IMR-90 (cell line): ENCODE measurements around the gene CEP170.

Source experiments
- CEBPB ChIP-seq: IDR thresholded peaks from 2 replicates; pipeline ENCODE4 v1.6.1; 2012; ENCODE audit warnings: low read depth, low read length, improper control_type of control experiment
- MXI1 ChIP-seq: IDR thresholded peaks from 2 replicates; pipeline ENCODE4 v1.6.1; 2012; ENCODE audit warnings: low read depth, mild to moderate bottlenecking, low read length, moderate library complexity, borderline replicate concordance
- POLR2A ChIP-seq: IDR thresholded peaks from 2 replicates; pipeline ENCODE4 v1.6.1; 2012; ENCODE audit warnings: mild to moderate bottlenecking, low read depth, low read length
- RFX5 ChIP-seq: IDR thresholded peaks from 2 replicates; pipeline ENCODE4 v1.8.0; 2012; ENCODE audit warnings: low read depth, mild to moderate bottlenecking, low read length, moderate library complexity
- TF ChIP-seq, protein P1 (sequence below): conservative IDR thresholded peaks from 2 replicates; pipeline ENCODE4 v1.5.1; 2012; ENCODE audit warnings: mild to moderate bottlenecking, low read depth, low read length, improper control_type of control experiment
- TF ChIP-seq, protein P2 (sequence below): fragments of 150-350 bp; IDR thresholded peaks from 2 replicates; pipeline ENCODE4 v1.6.1; 2016; ENCODE audit warnings: low read depth, mild to moderate bottlenecking, low read length, moderate library complexity, borderline replicate concordance
- TF ChIP-seq, protein P3 (sequence below): fragments of 150-350 bp; IDR thresholded peaks from 2 replicates; pipeline ENCODE4 v1.6.1; 2017; ENCODE audit warnings: mild to moderate bottlenecking, antibody characterized with exemption, low read length, low read depth

DNA sequence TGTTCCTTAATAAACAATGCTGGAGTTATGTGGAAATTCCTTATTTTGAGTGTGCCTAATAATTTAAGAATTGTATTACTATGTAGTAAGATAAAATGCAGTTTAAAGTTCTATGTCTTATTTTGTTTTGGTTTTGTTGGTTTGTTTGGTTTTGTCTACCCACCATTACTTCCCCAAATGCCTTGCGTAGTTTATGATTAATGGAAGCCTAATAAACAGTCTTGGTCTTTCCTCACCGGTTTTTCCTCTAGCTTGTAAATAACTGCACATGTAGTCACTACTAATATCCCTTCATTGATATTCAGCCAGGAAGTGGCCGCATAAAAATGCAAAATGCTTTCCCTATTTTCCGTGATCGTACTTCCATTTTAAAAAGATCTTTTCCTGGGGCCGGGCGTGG is 3.6 kb upstream of the CEP170 start:
- TF ChIP-seq, protein P1, sequence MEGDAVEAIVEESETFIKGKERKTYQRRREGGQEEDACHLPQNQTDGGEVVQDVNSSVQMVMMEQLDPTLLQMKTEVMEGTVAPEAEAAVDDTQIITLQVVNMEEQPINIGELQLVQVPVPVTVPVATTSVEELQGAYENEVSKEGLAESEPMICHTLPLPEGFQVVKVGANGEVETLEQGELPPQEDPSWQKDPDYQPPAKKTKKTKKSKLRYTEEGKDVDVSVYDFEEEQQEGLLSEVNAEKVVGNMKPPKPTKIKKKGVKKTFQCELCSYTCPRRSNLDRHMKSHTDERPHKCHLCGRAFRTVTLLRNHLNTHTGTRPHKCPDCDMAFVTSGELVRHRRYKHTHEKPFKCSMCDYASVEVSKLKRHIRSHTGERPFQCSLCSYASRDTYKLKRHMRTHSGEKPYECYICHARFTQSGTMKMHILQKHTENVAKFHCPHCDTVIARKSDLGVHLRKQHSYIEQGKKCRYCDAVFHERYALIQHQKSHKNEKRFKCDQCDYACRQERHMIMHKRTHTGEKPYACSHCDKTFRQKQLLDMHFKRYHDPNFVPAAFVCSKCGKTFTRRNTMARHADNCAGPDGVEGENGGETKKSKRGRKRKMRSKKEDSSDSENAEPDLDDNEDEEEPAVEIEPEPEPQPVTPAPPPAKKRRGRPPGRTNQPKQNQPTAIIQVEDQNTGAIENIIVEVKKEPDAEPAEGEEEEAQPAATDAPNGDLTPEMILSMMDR: no peak
- TF ChIP-seq, protein P2, sequence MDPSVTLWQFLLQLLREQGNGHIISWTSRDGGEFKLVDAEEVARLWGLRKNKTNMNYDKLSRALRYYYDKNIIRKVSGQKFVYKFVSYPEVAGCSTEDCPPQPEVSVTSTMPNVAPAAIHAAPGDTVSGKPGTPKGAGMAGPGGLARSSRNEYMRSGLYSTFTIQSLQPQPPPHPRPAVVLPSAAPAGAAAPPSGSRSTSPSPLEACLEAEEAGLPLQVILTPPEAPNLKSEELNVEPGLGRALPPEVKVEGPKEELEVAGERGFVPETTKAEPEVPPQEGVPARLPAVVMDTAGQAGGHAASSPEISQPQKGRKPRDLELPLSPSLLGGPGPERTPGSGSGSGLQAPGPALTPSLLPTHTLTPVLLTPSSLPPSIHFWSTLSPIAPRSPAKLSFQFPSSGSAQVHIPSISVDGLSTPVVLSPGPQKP: no peak
- TF ChIP-seq MXI1 (no peak), POLR2A (no peak), RFX5 (no peak), CEBPB (no peak)
- TF ChIP-seq, protein P3, sequence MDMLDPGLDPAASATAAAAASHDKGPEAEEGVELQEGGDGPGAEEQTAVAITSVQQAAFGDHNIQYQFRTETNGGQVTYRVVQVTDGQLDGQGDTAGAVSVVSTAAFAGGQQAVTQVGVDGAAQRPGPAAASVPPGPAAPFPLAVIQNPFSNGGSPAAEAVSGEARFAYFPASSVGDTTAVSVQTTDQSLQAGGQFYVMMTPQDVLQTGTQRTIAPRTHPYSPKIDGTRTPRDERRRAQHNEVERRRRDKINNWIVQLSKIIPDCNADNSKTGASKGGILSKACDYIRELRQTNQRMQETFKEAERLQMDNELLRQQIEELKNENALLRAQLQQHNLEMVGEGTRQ: no peak
